ENCODE measurements around the gene ARHGEF7. TPM values are rescaled to one million over a fixed set of nuclear protein-coding genes. Genes with fewer than 3 reads are reported as not detected.

Gene ARHGEF7
- total RNA-seq, 2 donors from 2014 or later, result 49.5 to 53.5 TPM

GRCh38 chr13:111243981-111244380 lies 128.9 kb downstream of the ARHGEF7 start:
- TF ChIP-seq CTCF (conservative IDR thresholded peaks at IDR 0.05), result no peak
- Histone ChIP-seq H3K4me3 (ENCODE audit: low read length) (no peak overlapping the region), H3K4me1 (ENCODE audit: control insufficient read depth, insufficient read depth, low read length) (no peaks in the 10 kb centered on the region), H3K9ac (ENCODE audit: extremely low read depth, low read length, poor library complexity, severe bottlenecking) (no peak overlapping the region), H3K27ac (ENCODE audit: low read depth, low read length) (no peak overlapping the region), H3K9me3 (ENCODE audit: control insufficient read depth, low read length) (no peaks in the 10 kb centered on the region), H3K27me3 (ENCODE audit: control insufficient read depth, insufficient read depth, low read length, poor library complexity, severe bottlenecking) (no peaks in the 10 kb centered on the region), H3K36me3 (ENCODE audit: control insufficient read depth, insufficient read depth, low read length) (peaks cover 55% of the 10 kb centered on the region)
- DNase-seq, result no peak
- peaks cover 14% of the 10 kb centered on the region for H3K4me1 Mint-ChIP-seq
- H3K27ac Mint-ChIP-seq, result no peak overlapping the region
- H3K4me3 Mint-ChIP-seq, result no peak overlapping the region
- WGBS, 2 experiments (ENCODE audit: insufficient coverage in 1 of 2, insufficient read length in 1 of 2), result 90 to 100% methylated on average over 1 of the region's 1 CpG
- no peaks in the 10 kb centered on the region for H3K27me3 Mint-ChIP-seq (ENCODE audit: insufficient read depth)
- peaks cover 60% of the 10 kb centered on the region for H3K36me3 Mint-ChIP-seq (ENCODE audit: low read depth)
- no peaks in the 10 kb centered on the region for H3K9me3 Mint-ChIP-seq

GRCh38 chr13:111245576-111246384 lies 130.7 kb downstream of the ARHGEF7 start:
- DNase-seq, result no peak
- no peaks in the 10 kb centered on the region for H3K9me3 Mint-ChIP-seq
- H3K4me1 Mint-ChIP-seq, result peaks cover 11% of the 10 kb centered on the region
- peaks cover 56% of the 10 kb centered on the region for H3K36me3 ChIP-seq (ENCODE audit: control insufficient read depth, insufficient read depth, low read length)
- H3K4me1 ChIP-seq (ENCODE audit: control insufficient read depth, insufficient read depth, low read length), result no peaks in the 10 kb centered on the region
- no peak overlapping the region for H3K9ac ChIP-seq (ENCODE audit: extremely low read depth, low read length, poor library complexity, severe bottlenecking)
- no peak overlapping the region for H3K4me3 ChIP-seq (ENCODE audit: low read length)
- TF ChIP-seq CTCF (conservative IDR thresholded peaks at IDR 0.05), result no peak
- H3K27ac ChIP-seq (ENCODE audit: low read depth, low read length), result no peak overlapping the region
- no peak overlapping the region for H3K27ac Mint-ChIP-seq
- WGBS, 2 experiments (ENCODE audit: insufficient coverage in 1 of 2, insufficient read length in 1 of 2), result 95 to 98% methylated on average over 10 to 11 of the region's 11 CpGs
- no peaks in the 10 kb centered on the region for H3K27me3 Mint-ChIP-seq (ENCODE audit: insufficient read depth)
- no peaks in the 10 kb centered on the region for H3K27me3 ChIP-seq (ENCODE audit: control insufficient read depth, insufficient read depth, low read length, poor library complexity, severe bottlenecking)
- H3K9me3 ChIP-seq (ENCODE audit: control insufficient read depth, low read length), result no peaks in the 10 kb centered on the region
- peaks cover 58% of the 10 kb centered on the region for H3K36me3 Mint-ChIP-seq (ENCODE audit: low read depth)
- no peak overlapping the region for H3K4me3 Mint-ChIP-seq

- DNase-seq, result no peak
- peaks cover 20% of the 10 kb centered on the region for H3K4me1 Mint-ChIP-seq
- no peaks in the 10 kb centered on the region for H3K9me3 Mint-ChIP-seq
- Histone ChIP-seq H3K27me3 (ENCODE audit: control insufficient read depth, insufficient read depth, low read length, poor library complexity, severe bottlenecking) (no peaks in the 10 kb centered on the region), H3K9me3 (ENCODE audit: control insufficient read depth, low read length) (no peaks in the 10 kb centered on the region), H3K36me3 (ENCODE audit: control insufficient read depth, insufficient read depth, low read length) (peaks cover 47% of the 10 kb centered on the region), H3K9ac (ENCODE audit: extremely low read depth, low read length, poor library complexity, severe bottlenecking) (no peak overlapping the region), H3K4me1 (ENCODE audit: control insufficient read depth, insufficient read depth, low read length) (peaks cover 7% of the 10 kb centered on the region), H3K4me3 (ENCODE audit: low read length) (no peak overlapping the region), H3K27ac (ENCODE audit: low read depth, low read length) (no peak overlapping the region)
- 91 to 95% methylated on average over 2 to 7 of the region's 7 CpGs for WGBS, 2 experiments (ENCODE audit: insufficient coverage in 1 of 2, insufficient read length in 1 of 2)
- no peaks in the 10 kb centered on the region for H3K27me3 Mint-ChIP-seq (ENCODE audit: insufficient read depth)
- H3K36me3 Mint-ChIP-seq (ENCODE audit: low read depth), result peaks cover 51% of the 10 kb centered on the region
- no peak for TF ChIP-seq CTCF (conservative IDR thresholded peaks at IDR 0.05)
- H3K27ac Mint-ChIP-seq, result no peak overlapping the region
- no peak overlapping the region for H3K4me3 Mint-ChIP-seq
Measured at GRCh38 chr13:111247552-111247951, 132.4 kb downstream of the ARHGEF7 start.
